ENCODE measurements around the gene SHB.

DNA sequence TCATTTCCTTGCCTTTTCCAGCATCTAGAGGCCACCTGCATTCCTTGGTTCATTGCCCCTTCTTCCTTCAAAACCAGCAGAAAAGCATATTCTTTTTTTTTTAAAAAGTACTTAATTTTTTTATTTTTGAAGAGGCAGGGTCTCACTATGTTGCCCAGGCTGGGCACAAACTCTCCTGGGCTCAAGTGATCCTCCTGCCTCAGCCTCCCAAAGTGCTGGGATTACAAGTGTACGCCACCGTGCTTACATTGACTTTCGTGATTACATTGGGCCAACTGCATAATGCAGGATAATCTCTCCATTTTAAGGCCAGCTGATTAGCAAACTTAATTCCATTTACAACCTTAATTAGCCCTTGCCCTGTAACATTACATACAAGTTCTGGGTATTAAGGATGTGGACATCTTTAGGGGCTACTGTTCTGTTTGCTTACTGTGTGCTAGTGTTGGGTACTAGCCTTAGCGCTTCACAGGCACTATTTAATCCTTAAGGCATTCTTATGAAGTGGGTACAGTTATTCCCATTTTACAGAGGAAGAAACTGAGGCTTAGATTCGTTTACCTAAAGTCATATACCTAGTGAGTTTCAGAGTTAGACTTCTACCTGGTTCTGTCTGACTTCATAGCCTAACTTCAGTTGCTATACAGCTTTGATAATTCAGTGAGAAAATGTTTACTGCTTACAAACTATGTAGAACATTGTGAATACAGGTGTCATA lies 198.8 kb downstream of the SHB start:
- TF ChIP-seq, protein P1, sequence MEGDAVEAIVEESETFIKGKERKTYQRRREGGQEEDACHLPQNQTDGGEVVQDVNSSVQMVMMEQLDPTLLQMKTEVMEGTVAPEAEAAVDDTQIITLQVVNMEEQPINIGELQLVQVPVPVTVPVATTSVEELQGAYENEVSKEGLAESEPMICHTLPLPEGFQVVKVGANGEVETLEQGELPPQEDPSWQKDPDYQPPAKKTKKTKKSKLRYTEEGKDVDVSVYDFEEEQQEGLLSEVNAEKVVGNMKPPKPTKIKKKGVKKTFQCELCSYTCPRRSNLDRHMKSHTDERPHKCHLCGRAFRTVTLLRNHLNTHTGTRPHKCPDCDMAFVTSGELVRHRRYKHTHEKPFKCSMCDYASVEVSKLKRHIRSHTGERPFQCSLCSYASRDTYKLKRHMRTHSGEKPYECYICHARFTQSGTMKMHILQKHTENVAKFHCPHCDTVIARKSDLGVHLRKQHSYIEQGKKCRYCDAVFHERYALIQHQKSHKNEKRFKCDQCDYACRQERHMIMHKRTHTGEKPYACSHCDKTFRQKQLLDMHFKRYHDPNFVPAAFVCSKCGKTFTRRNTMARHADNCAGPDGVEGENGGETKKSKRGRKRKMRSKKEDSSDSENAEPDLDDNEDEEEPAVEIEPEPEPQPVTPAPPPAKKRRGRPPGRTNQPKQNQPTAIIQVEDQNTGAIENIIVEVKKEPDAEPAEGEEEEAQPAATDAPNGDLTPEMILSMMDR (IDR thresholded peaks at IDR 0.05; ENCODE audit: poor library complexity): no peak
- TF ChIP-seq EZH2phosphoT487 (IDR thresholded peaks at IDR 0.05; ENCODE audit: low read depth, severe bottlenecking, unreplicated experiment): no peak
